GM20000 (cell line): Measurements from ENCODE around the gene PAPSS2.
"Not testable (repeated sequence)": the region's sequence is repeated elsewhere in the genome, so short reads cannot be mapped to it uniquely, and the experiment has no call there.

ENCODE experiments used
- DNase-seq: peaks from one replicate; pipeline ENCODE4 v3.0.0; 2012; ENCODE audit warnings: low spot score
- TF ChIP-seq, protein P1 (sequence below): IDR thresholded peaks from 2 replicates; pipeline ENCODE4 v1.5.1; 2012; ENCODE audit warnings: mild to moderate bottlenecking, control low read depth; ENCODE audit errors: extremely low read depth, missing control alignments

The PAPSS2 gene

DNA sequence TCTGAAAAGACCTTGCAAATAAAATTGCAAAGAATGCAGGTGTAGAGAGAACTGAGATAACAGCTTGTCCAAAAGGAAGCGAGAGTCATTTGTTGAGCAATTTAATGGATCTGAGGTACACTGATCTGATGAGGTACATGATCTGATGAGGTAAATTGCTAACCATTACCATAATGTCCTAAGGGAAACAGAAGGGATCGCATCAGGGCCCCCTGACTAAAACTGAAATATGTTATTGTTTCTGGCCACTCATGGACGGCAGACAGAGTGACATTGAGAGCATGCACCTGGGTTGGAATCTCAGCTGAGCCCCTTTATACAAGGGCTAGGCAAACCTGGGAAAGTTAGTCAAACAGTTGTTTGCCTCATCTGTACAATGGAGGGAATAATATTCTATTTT lies 15.8 kb upstream of the PAPSS2 start:
- no peak for DNase-seq
- TF ChIP-seq, protein P1, sequence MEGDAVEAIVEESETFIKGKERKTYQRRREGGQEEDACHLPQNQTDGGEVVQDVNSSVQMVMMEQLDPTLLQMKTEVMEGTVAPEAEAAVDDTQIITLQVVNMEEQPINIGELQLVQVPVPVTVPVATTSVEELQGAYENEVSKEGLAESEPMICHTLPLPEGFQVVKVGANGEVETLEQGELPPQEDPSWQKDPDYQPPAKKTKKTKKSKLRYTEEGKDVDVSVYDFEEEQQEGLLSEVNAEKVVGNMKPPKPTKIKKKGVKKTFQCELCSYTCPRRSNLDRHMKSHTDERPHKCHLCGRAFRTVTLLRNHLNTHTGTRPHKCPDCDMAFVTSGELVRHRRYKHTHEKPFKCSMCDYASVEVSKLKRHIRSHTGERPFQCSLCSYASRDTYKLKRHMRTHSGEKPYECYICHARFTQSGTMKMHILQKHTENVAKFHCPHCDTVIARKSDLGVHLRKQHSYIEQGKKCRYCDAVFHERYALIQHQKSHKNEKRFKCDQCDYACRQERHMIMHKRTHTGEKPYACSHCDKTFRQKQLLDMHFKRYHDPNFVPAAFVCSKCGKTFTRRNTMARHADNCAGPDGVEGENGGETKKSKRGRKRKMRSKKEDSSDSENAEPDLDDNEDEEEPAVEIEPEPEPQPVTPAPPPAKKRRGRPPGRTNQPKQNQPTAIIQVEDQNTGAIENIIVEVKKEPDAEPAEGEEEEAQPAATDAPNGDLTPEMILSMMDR = no peak

DNA sequence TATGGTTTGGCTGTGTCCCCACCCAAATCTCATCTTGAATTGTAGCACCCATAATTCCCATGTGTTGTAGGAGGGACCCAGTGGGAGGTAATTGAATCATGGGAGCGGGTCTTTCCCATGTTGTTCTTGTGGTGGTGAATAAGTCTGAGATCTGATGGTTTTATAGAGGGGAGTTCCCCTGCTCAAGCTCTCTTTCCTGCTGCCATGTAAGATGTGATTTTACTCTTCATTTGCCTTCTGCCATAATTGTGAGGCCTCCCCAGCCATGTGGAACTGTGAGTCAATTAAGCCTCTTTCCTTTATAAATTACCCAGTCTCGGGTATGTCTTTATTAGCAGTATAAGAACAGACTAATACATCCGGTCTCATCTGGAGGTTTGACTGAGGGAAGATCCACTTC lies 15.2 kb upstream of the PAPSS2 start:
- DNase-seq = not testable (repeated sequence)

DNA sequence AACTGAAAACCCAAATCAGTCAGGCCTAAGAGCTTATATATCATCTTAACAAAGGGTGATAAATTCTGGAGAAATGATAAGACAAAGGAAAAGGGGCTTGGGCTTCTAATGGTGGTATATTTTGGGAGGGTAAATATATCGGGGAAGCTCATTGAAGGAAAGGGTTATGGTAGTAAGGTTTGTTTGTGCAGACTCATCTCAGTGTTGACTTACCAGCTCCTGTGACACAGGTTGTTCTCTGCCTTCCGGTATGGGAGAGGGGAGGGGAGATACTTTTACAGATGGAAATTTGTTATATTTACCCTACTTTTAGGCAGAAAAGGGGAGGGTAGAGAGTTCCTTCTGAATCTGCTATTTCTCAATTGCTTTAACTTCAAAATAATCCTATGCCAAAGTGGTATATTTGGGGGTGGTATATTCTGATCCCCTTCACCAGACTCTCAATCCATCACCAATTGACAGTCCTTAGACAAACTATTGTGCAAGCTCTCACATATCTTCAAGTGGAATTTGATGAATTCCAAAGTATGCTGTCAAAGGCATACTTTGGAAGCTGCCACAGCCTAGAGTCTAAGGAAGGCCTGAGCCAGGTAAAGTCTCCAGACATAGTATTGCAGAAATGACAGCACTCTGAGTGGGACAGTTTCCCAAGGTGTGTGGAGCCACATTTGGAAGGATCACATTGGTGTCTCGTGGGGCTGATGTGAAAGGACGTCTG lies 13.3 kb upstream of the PAPSS2 start:
- TF ChIP-seq, protein P1 = no peak
- no peak for DNase-seq

DNA sequence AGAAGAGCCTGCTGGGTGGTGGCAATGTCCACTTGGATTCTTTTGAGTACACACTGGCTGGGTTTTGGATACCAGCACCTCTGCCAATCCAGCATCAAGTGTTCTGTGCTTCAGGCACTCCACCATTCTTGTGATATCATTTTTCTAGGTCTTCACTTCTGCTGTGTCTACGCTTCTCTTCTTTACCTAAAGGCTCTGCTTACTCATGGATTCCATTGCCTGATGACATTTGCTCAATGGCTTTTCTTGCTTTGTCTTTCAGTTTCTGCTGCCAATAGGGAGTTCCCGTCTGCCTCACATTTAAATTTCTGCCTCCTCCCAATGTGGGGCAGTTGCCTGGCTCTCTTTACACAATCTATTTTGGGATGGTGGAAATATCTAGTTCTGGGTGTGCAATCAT lies 12.7 kb upstream of the PAPSS2 start:
- no peak for DNase-seq
- TF ChIP-seq, protein P1 = no peak

DNA sequence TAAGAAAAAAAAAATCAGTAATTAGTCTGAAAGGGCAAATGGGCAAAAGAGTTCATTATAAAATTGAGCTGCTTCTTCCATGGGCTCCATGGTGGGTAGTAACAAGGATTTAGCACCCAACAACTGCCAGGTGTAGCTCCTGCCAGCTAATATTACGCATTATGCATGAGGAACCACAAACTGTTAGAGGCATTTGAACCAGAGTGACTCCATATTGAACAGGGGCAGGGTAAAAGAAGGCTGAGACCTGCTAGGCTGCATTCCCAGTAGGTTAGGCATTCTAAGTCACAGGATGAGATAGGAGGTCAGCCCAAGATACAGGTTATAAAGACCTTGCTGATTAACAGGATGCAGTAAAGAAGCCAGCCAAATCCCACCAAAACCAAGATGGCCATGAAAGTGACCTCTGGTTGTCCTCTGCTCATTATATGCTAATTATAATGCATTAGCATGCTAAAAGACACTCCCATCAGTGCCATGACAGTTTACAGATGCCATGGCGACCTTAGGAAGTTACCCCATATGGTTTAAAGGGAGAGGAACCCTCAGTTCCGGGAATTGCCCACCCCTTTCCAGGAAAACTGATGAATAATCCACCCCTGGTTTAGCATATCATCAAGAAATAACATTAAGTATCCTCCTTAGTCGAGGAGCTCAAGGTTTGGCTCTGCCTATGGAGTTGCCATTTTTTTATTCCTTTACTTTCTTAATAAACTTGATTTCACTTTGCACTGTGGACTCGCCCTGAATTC lies 8.7 kb upstream of the PAPSS2 start:
- TF ChIP-seq, protein P1 = no peak
- DNase-seq = no peak

DNA sequence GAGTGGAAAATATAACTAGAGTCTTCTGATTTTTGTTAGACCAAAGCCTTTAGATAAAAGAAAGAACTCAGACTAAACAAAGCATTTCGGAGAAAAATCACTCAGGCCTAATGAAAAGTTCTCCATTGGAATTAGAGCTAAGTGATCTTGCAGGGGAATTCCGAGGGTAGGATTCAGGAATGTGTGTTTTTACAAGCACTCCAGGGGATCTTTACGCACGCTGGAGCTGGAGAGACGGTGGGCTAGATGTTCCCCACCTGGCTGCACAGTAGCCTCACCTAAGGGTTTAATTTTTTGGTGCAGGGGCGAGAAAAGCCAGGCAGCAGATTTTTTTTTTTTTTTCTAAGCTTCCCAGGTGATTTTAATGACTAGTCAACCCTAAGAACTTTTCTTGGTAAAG lies 7.9 kb upstream of the PAPSS2 start:
- no peak for DNase-seq
- TF ChIP-seq, protein P1 = no peak

DNA sequence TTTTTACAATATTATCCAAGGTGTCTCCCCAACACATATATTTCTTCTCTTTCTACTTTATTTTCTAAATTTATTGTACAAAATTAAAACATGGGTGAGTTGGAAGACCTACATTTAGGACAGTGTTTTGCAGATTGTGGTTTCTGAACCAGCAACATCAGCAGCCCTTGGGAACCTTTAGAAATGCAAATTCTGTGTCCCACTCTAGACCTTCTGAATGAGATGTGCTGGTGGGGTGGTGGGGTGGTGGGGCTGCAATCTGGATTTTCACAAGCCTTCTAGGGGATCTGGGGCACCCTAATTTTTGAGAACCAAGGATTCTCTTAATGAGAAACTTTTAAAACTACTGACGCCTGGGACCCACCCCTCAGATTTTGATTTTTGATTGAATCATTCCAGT lies 7.4 kb upstream of the PAPSS2 start:
- TF ChIP-seq, protein P1 = no peak
- no peak for DNase-seq
